HepG2 (cell line): ENCODE data around the gene EFS. TPM values are rescaled to one million over a fixed set of nuclear protein-coding genes. Genes with fewer than 3 reads are reported as not detected.

Experiments
- BATF2 ChIP-seq: sonication (generic); formaldehyde crosslinking; IDR thresholded peaks from 2 replicates; pipeline ENCODE4 v1.8.0; 2022; ENCODE audit warnings: mild to moderate bottlenecking, missing genetic modification reagents, moderate library complexity
- BORCS8-MEF2B ChIP-seq: sonication (generic); formaldehyde crosslinking; IDR thresholded peaks from 2 replicates; pipeline ENCODE4 v1.8.0; 2022; ENCODE audit warnings: mild to moderate bottlenecking, missing genetic modification reagents
- CCAR2 ChIP-seq: fragments of 200-400 bp; formaldehyde crosslinking; optimal IDR thresholded peaks from 2 replicates; pipeline ENCODE3; 2018; ENCODE audit warnings: low read depth, mild to moderate bottlenecking, low read length, moderate library complexity
- CENPX ChIP-seq: sonication (generic); formaldehyde crosslinking; IDR thresholded peaks from 2 replicates; pipeline ENCODE4 v1.9.0; 2021; ENCODE audit warnings: mild to moderate bottlenecking, missing genetic modification reagents, moderate library complexity
- CSRNP2 ChIP-seq: sonication (generic); formaldehyde crosslinking; conservative IDR thresholded peaks from 2 replicates; pipeline ENCODE4 v1.8.0; 2022; ENCODE audit warnings: low read depth, missing genetic modification reagents
- DNMT3B ChIP-seq: conservative IDR thresholded peaks from 2 replicates; pipeline ENCODE4 v1.6.1; 2016; ENCODE audit warnings: missing biosample characterization, control low read depth
- HHEX ChIP-seq: IDR thresholded peaks from 2 replicates; pipeline ENCODE4 v1.6.1; 2016; ENCODE audit warnings: control low read depth
- KDM1A ChIP-seq: IDR thresholded peaks from 2 replicates; pipeline ENCODE4 v1.6.1; 2016; ENCODE audit warnings: missing compliant biosample characterization
- KDM2A ChIP-seq: sonication (generic); formaldehyde crosslinking; IDR thresholded peaks from 2 replicates; pipeline ENCODE4 v1.4.0; 2020; ENCODE audit warnings: low read depth, missing genetic modification reagents, borderline replicate concordance
- MED8 ChIP-seq: sonication (generic); formaldehyde crosslinking; IDR thresholded peaks from 2 replicates; pipeline ENCODE4 v1.8.1; 2023; ENCODE audit warnings: mild to moderate bottlenecking, missing genetic modification reagents; ENCODE audit not compliant: insufficient replicate concordance
- NR1H2 ChIP-seq: sonication (generic); formaldehyde crosslinking; IDR thresholded peaks from 2 replicates; pipeline ENCODE4 v1.8.1; 2022; ENCODE audit warnings: low read depth, missing genetic modification reagents, borderline replicate concordance
- PLSCR1 ChIP-seq: sonication (generic); formaldehyde crosslinking; IDR thresholded peaks from 2 replicates; pipeline ENCODE4 v1.5.0; 2020; ENCODE audit warnings: missing genetic modification reagents, mild to moderate bottlenecking, borderline replicate concordance
- REL ChIP-seq: sonication (generic); formaldehyde crosslinking; conservative IDR thresholded peaks from 2 replicates; pipeline ENCODE4 v1.8.0; 2022; ENCODE audit warnings: mild to moderate bottlenecking, missing genetic modification reagents, moderate library complexity
- ZBTB2 ChIP-seq: sonication (generic); formaldehyde crosslinking; IDR thresholded peaks from 2 replicates; pipeline ENCODE4 v1.8.0; 2022; ENCODE audit warnings: low read depth, missing genetic modification reagents
- ZBTB21 ChIP-seq: sonication (generic); formaldehyde crosslinking; IDR thresholded peaks from 2 replicates; pipeline ENCODE4 v1.4.0; 2020; ENCODE audit warnings: missing genetic modification reagents
- ZNF142 ChIP-seq: sonication (generic); formaldehyde crosslinking; IDR thresholded peaks from 2 replicates; pipeline ENCODE4 v1.4.0; 2020; ENCODE audit warnings: missing genetic modification reagents
- ZNF501 ChIP-seq: sonication (generic); formaldehyde crosslinking; IDR thresholded peaks from 2 replicates; pipeline ENCODE4 v1.5.1; 2020; ENCODE audit warnings: mild to moderate bottlenecking, moderate library complexity, missing genetic modification reagents
- ZNF746 ChIP-seq: sonication (generic); formaldehyde crosslinking; IDR thresholded peaks from 2 replicates; pipeline ENCODE4 v1.8.0; 2022; ENCODE audit warnings: mild to moderate bottlenecking, missing genetic modification reagents
- ZNF749 ChIP-seq: sonication (generic); formaldehyde crosslinking; IDR thresholded peaks from 2 replicates; pipeline ENCODE4 v1.8.0; 2022; ENCODE audit warnings: mild to moderate bottlenecking, missing genetic modification reagents, moderate library complexity, borderline replicate concordance
- polyA plus RNA-seq, 8 experiments: library from polyadenylated mRNA; depleted of rRNA in 3 of 8; stranded (reverse) in 7 of 8; unstranded in 1 of 8; fragments of >200 nt; fragmentation: Illumina TruSeq in 4 of 8; extraction: Trizol in 4 of 8; gene quantifications; 2 replicates each; pipeline versions ENCODE4 v1.2.1 to v1.2.3, GENCODE V29; 2011 to 2016; ENCODE audit warnings: low read depth in 4 of 8, missing spikeins in 1 of 8, mixed read lengths in 1 of 8; ENCODE audit not compliant: insufficient read depth in 1 of 8
- total RNA-seq, 5 experiments: library from RNA; depleted of rRNA; stranded (reverse); fragments of >200 nt; fragmentation: Illumina TruSeq; extraction: Trizol; gene quantifications; 2 replicates each; pipeline ENCODE4 v1.2.3, GENCODE V29; 2016; ENCODE audit warnings: low read depth in 1 of 5

The EFS gene
- total and polyA plus RNA-seq, 2 of the 13 experiments (the other 11 are each of a cell fraction or from before 2014, with no cell fraction given): not detected

GRCh38 chr14:23322568-23323517 lies 42.1 kb downstream of the EFS start (continued):
- TF ChIP-seq ZBTB21 (CRISPR knock-in tag) (no peak), NR1H2 (CRISPR knock-in tag) (no peak), DNMT3B (no peak), KDM1A (CRISPR knock-in tag) (no peak), KDM2A (CRISPR knock-in tag) (no peak), ZNF142 (CRISPR knock-in tag) (no peak), CSRNP2 (CRISPR knock-in tag) (no peak), HHEX (CRISPR knock-in tag) (no peak), ZNF501 (CRISPR knock-in tag) (no peak), ZNF749 (CRISPR knock-in tag) (no peak), MED8 (CRISPR knock-in tag) (no peak), ZNF746 (no peak; the same call in 1 of the 2 replicates), BORCS8-MEF2B (no peak), CENPX (CRISPR knock-in tag) (no peak), REL (CRISPR knock-in tag) (no peak), PLSCR1 (CRISPR knock-in tag) (no peak), CCAR2 (no peak), BATF2 (CRISPR knock-in tag) (no peak), ZBTB2 (no peak)
